Thoracic aorta (tissue), 2 donors: ENCODE results near the gene PIM2. TPM values are rescaled to one million over a fixed set of nuclear protein-coding genes. Genes with fewer than 3 reads are reported as not detected.
A peak's percentile ranks its signal among the peaks of the same experiment; 100 is the strongest.

Experiments
- ATAC-seq: fragments of 150-250 bp; one replicate; pipeline ENCODE4 v1.8.0; 2017; ENCODE audit warnings: low read depth; ENCODE audit not compliant: insufficient number of reproducible peaks, low FRiP score
- DNase-seq: peaks from one replicate; pipeline ENCODE4 v3.0.0-alpha.2; 2020; ENCODE audit warnings: low spot score
- H3K27ac ChIP-seq, 2 donors: fragments of 200-600 bp; sonication (generic); 1 replicate in 1 of 2; 2 replicates in 1 of 2; pipeline ENCODE4 v1.5.1; 2016; ENCODE audit warnings: mild to moderate bottlenecking in 2 of 2, moderate library complexity in 2 of 2
- H3K27me3 ChIP-seq: fragments of 200-600 bp; sonication (generic); replicated peaks from 2 replicates; pipeline ENCODE4 v1.6.0; 2016; ENCODE audit warnings: mild to moderate bottlenecking; ENCODE audit not compliant: insufficient read depth
- H3K36me3 ChIP-seq: fragments of 200-600 bp; sonication (generic); one replicate; pipeline ENCODE4 v1.5.1; 2016
- H3K4me1 ChIP-seq, 2 donors: fragments of 200-600 bp; sonication (generic); 1 replicate in 1 of 2; 2 replicates in 1 of 2; pipeline versions ENCODE4 v1.5.1 to v1.6.0; 2016; ENCODE audit warnings: low read depth in 2 of 2, mild to moderate bottlenecking in 1 of 2; ENCODE audit not compliant: control insufficient read depth in 1 of 2
- H3K4me3 ChIP-seq: fragments of 200-600 bp; sonication (generic); 2 replicates; pipeline ENCODE4 v1.5.1; 2016; ENCODE audit warnings: mild to moderate bottlenecking
- H3K9me3 ChIP-seq: fragments of 200-600 bp; sonication (generic); 2 replicates; pipeline ENCODE4 v1.5.1; 2016
- CTCF ChIP-seq: fragments of 200-600 bp; sonication (generic); IDR thresholded peaks from one replicate; pipeline ENCODE4 v1.5.1; 2019; ENCODE audit warnings: antibody characterized with exemption
- total RNA-seq, 2 donors: library from RNA; depleted of rRNA; stranded (reverse); fragments of >200 nt; gene quantifications; one replicate each; pipeline versions ENCODE4 v1.1.0 to v1.2.3, GENCODE V29; 2016

Gene PIM2
- total RNA-seq, 2 donors from 2014 or later: 14.8 to 21.9 TPM

GRCh38 chrX:48899078-48899410 is 19.8 kb downstream of the PIM2 start:
- H3K4me3 ChIP-seq: no peak overlapping the region
- no peak for TF ChIP-seq CTCF

GRCh38 chrX:48897625-48898306 is 21.1 kb downstream of the PIM2 start, which contains the start of the genes PQBP1 and TIMM17B:
Gene PQBP1 (plus strand): TSS chrX:48897930. CDS start chrX:48898510, 580 bp downstream.
Gene TIMM17B (minus strand): TSS chrX:48897768. CDS start chrX:48897749, 19 bp downstream.
- ATAC-seq (peak; percentile 95), DNase-seq (peak; percentile 57)
- no peaks in the 10 kb centered on the region for H3K9me3 ChIP-seq
- peak within 1 kb of the TSS; percentile 94 to 97 for H3K27ac ChIP-seq
- H3K4me1 ChIP-seq: no peaks in the 10 kb centered on the region
- H3K36me3 ChIP-seq: peaks cover 4% of the 10 kb centered on the region
- no peak for TF ChIP-seq CTCF
- no peaks in the 10 kb centered on the region for H3K27me3 ChIP-seq
- H3K4me3 ChIP-seq: peak within 1 kb of the TSS; percentile 89

More at GRCh38 chrX:48899078-48899410, 19.8 kb downstream of the PIM2 start:
- Histone ChIP-seq H3K4me1 (no peaks in the 10 kb centered on the region), H3K36me3 (peaks cover 4% of the 10 kb centered on the region), H3K9me3 (no peaks in the 10 kb centered on the region), H3K27ac (no peak overlapping the region), H3K27me3 (no peaks in the 10 kb centered on the region)
- no peak for DNase-seq
- no peak for ATAC-seq

GRCh38 chrX:48897157-48897624 is 21.6 kb downstream of the PIM2 start:
- DNase-seq (no peak), ATAC-seq (peak; percentile 59)
- Histone ChIP-seq H3K4me3 (peak overlapping the region; percentile 89), H3K4me1 (peaks cover 0 to 5% of the 10 kb centered on the region in 2 donors), H3K36me3 (peaks cover 4% of the 10 kb centered on the region), H3K9me3 (no peaks in the 10 kb centered on the region), H3K27ac (peak overlapping the region; percentile 94 to 97), H3K27me3 (no peaks in the 10 kb centered on the region)
- TF ChIP-seq CTCF: no peak

- Histone ChIP-seq H3K27ac (peak overlapping the region; percentile 94 to 97), H3K9me3 (no peaks in the 10 kb centered on the region), H3K36me3 (peaks cover under 1% of the 10 kb centered on the region), H3K4me1 (peaks cover 0 to 10% of the 10 kb centered on the region in 2 donors), H3K27me3 (no peaks in the 10 kb centered on the region), H3K4me3 (peak overlapping the region; percentile 89)
- DNase-seq: no peak
- ATAC-seq: no peak
- TF ChIP-seq CTCF: no peak
Observed at GRCh38 chrX:48896611-48897011, 22.2 kb downstream of the PIM2 start.

GRCh38 chrX:48894891-48895290 is 23.9 kb downstream of the PIM2 start:
- H3K9me3 ChIP-seq: no peaks in the 10 kb centered on the region
- no peaks in the 10 kb centered on the region for H3K36me3 ChIP-seq
- no peak for DNase-seq
- ATAC-seq: no peak
- H3K4me3 ChIP-seq: no peak overlapping the region
- H3K27ac ChIP-seq: no peak overlapping the region
- no peak for TF ChIP-seq CTCF
- H3K27me3 ChIP-seq: no peaks in the 10 kb centered on the region
- H3K4me1 ChIP-seq: peaks cover 0 to 10% of the 10 kb centered on the region in 2 donors
